NCI-H146 (cell line): Measurements from ENCODE around the gene MALRD1.

Experiments used
- DNase-seq: peaks from one replicate; lab custom pipeline; 2025; lab: John Stamatoyannopoulos, UW

The MALRD1 gene

GRCh38 chr10:19652750-19653149, 604.1 kb downstream of the MALRD1 start:
- no peak for DNase-seq

GRCh38 chr10:19653931-19654330, 605.3 kb downstream of the MALRD1 start:
- DNase-seq: no peak

GRCh38 chr10:19654576-19654975, 606.0 kb downstream of the MALRD1 start:
- DNase-seq: no peak

GRCh38 chr10:19656420-19657042, 607.9 kb downstream of the MALRD1 start:
- no peak for DNase-seq

- DNase-seq: no peak
Measured at GRCh38 chr10:19658131-19658530, 609.5 kb downstream of the MALRD1 start.

GRCh38 chr10:19658622-19659233, 610.1 kb downstream of the MALRD1 start:
- no peak for DNase-seq

- no peak for DNase-seq
Measured at GRCh38 chr10:19659920-19660655, 611.5 kb downstream of the MALRD1 start.

- no peak for DNase-seq
Measured at GRCh38 chr10:19663344-19663743, 614.7 kb downstream of the MALRD1 start.

- no peak for DNase-seq
Measured at GRCh38 chr10:19668116-19668515, 619.5 kb downstream of the MALRD1 start.

- no peak for DNase-seq
Measured at GRCh38 chr10:19676063-19676462, 627.5 kb downstream of the MALRD1 start.

- no peak for DNase-seq
Measured at GRCh38 chr10:19683356-19683755, 634.8 kb downstream of the MALRD1 start.

- DNase-seq: no peak
Measured at GRCh38 chr10:19683960-19684359, 635.4 kb downstream of the MALRD1 start.

GRCh38 chr10:19688344-19688743, 639.7 kb downstream of the MALRD1 start:
- no peak for DNase-seq

- no peak for DNase-seq
Measured at GRCh38 chr10:19689231-19689630, 640.6 kb downstream of the MALRD1 start.

- DNase-seq: no peak
Measured at GRCh38 chr10:19699299-19699698, 650.7 kb downstream of the MALRD1 start.

- DNase-seq: no peak
Measured at GRCh38 chr10:19701427-19702052, 652.9 kb downstream of the MALRD1 start.

- DNase-seq: no peak
Measured at GRCh38 chr10:19702215-19702614, 653.6 kb downstream of the MALRD1 start.

- no peak for DNase-seq
Measured at GRCh38 chr10:19704544-19704943, 655.9 kb downstream of the MALRD1 start.

- DNase-seq: no peak
Measured at GRCh38 chr10:19705250-19705649, 656.6 kb downstream of the MALRD1 start.

- no peak for DNase-seq
Measured at GRCh38 chr10:19706904-19707303, 658.3 kb downstream of the MALRD1 start.

GRCh38 chr10:19707376-19707775, 658.8 kb downstream of the MALRD1 start:
- DNase-seq: no peak

GRCh38 chr10:19708031-19708430, 659.4 kb downstream of the MALRD1 start:
- DNase-seq: no peak

GRCh38 chr10:19710600-19710999, 662.0 kb downstream of the MALRD1 start:
- DNase-seq: no peak
